ENCODE results near the gene PCMTD2.

DNA sequence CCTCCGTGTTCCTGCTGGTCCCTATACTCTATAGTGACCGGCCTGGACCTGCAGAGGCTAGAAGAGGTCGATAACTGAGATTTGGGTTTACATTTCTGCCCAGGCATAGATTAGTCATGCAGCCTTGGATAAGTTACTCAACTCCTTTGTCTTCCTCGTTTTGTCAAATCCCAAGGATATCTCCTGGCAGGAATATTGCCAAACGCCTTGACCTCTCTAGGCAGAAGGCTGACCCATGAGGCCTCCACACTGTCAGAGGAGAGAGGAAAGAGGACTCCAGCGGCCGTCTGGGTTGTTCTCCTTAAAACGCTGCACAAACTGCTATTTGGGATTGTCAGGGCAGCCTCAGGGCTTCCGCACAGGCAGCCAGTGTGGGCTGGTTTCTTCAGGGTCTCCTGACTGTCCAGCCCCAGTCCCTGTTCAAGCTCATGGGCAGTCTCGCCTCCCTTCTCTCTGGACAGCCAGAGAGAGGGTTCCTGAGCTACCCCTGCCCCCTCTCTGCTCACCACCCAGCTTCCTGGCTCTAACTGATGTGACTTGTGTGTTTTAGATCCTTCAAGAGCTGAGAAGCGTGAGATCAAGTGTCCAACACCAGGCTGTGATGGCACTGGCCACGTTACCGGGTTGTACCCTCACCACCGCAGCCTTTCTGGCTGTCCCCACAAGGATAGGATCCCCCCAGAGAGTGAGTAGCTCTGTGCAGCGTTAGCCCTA is 44.7 kb upstream of the PCMTD2 start:
- TF ChIP-seq CEBPB (IDR thresholded peaks at IDR 0.05; ENCODE audit: borderline replicate concordance in 1 of 2, low read depth in 2 of 2, low read length in 2 of 2) (no peak), NFIC (IDR thresholded peaks at IDR 0.05; ENCODE audit: low read depth, low read length) (no peak), POU2F2 (IDR thresholded peaks at IDR 0.05; ENCODE audit: borderline replicate concordance, low read depth, low read length) (no peak), SMC3 (IDR thresholded peaks at IDR 0.05; ENCODE audit: borderline replicate concordance, low read length) (no peak), CBFB (IDR thresholded peaks at IDR 0.05; ENCODE audit: low read depth) (no peak), ESRRA (IDR thresholded peaks at IDR 0.05; ENCODE audit: low read length) (no peak), SPI1 (IDR thresholded peaks at IDR 0.05; ENCODE audit: borderline replicate concordance, insufficient read depth, low read depth, low read length) (no peak), CREB1 (IDR thresholded peaks at IDR 0.05; ENCODE audit: low read depth) (no peak)
- TF ChIP-seq, protein P1, sequence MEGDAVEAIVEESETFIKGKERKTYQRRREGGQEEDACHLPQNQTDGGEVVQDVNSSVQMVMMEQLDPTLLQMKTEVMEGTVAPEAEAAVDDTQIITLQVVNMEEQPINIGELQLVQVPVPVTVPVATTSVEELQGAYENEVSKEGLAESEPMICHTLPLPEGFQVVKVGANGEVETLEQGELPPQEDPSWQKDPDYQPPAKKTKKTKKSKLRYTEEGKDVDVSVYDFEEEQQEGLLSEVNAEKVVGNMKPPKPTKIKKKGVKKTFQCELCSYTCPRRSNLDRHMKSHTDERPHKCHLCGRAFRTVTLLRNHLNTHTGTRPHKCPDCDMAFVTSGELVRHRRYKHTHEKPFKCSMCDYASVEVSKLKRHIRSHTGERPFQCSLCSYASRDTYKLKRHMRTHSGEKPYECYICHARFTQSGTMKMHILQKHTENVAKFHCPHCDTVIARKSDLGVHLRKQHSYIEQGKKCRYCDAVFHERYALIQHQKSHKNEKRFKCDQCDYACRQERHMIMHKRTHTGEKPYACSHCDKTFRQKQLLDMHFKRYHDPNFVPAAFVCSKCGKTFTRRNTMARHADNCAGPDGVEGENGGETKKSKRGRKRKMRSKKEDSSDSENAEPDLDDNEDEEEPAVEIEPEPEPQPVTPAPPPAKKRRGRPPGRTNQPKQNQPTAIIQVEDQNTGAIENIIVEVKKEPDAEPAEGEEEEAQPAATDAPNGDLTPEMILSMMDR (IDR thresholded peaks at IDR 0.05 in 2 of 3, conservative IDR thresholded peaks at IDR 0.05 in 1 of 3; ENCODE audit: control insufficient read depth in 2 of 3, extremely low read depth in 1 of 3, insufficient read depth in 1 of 3, low read depth in 3 of 3, low read length in 3 of 3): no peak
- TF ChIP-seq, protein P2, sequence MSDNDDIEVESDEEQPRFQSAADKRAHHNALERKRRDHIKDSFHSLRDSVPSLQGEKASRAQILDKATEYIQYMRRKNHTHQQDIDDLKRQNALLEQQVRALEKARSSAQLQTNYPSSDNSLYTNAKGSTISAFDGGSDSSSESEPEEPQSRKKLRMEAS (IDR thresholded peaks at IDR 0.05; ENCODE audit: low read depth, low read length): no peak
- TF ChIP-seq, protein P3, sequence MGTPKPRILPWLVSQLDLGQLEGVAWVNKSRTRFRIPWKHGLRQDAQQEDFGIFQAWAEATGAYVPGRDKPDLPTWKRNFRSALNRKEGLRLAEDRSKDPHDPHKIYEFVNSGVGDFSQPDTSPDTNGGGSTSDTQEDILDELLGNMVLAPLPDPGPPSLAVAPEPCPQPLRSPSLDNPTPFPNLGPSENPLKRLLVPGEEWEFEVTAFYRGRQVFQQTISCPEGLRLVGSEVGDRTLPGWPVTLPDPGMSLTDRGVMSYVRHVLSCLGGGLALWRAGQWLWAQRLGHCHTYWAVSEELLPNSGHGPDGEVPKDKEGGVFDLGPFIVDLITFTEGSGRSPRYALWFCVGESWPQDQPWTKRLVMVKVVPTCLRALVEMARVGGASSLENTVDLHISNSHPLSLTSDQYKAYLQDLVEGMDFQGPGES (IDR thresholded peaks at IDR 0.05): no peak

All from GM12878 (cell line).